ENCODE data around the gene TAF4. TPM values are rescaled to one million over a fixed set of nuclear protein-coding genes. Genes with fewer than 3 reads are reported as not detected.

TAF4 gene
- total and polyA plus RNA-seq, 2 of the 13 experiments (the other 11 are each of a cell fraction or from before 2014, with no cell fraction given): 5.9 to 12.0 TPM

DNA sequence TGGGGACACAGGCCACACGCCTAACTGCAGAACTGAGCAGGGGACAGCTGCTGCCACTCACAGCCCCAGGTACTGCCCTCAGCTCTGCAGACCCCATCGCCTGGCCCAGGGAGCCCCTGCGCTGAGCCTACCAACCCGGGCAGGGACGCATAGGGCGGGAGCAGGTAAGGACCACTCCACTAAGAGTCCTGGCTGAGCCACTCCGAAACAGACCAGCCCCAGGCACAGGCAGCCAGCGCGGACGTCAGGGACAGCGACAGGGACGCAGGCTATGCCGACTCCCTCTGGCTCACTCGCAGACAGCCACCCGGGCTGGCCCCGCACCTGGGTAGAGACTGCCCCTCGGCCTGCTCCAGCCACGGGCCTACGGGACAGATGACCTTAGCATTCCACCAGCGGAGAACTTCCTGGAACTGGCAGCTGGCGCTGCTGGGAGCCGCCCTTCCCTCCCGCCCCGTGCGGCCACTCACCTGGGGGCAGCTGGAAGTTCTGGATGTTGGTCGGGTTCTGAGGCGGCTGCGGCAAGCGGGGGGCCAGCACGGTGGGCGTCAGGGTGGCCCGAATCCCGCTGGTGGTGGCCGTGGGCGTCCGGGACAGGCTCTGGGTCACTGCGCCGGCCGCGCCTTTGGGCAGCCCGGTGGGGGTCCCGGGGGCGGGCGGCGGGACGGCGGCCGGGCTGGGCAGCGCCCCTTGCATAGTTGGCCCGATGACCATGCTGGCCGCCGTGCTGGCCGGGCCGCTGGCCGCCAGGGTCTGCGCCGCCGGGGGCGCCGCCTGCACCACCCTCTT is 1.5 kb downstream of the TAF4 start (continued):
- TF ChIP-seq KLF16 (CRISPR knock-in tag; IDR thresholded peaks at IDR 0.05) (peak in 1 of 2 experiments; percentile 89; a peak in 2 of 4 replicates), ZNF329 (CRISPR knock-in tag; IDR thresholded peaks at IDR 0.05; ENCODE audit: low read depth) (0 out of 2 replicates have a peak, but pooled peaks have one; percentile 10), ZNF460 (CRISPR knock-in tag; IDR thresholded peaks at IDR 0.05; ENCODE audit: borderline replicate concordance) (no peak), ZKSCAN5 (CRISPR knock-in tag; IDR thresholded peaks at IDR 0.05) (peak; percentile 72; the same call in 1 of the 2 replicates), ZNF225 (CRISPR knock-in tag; IDR thresholded peaks at IDR 0.05) (0 out of 2 replicates have a peak, but pooled peaks have one; percentile 61), DMAP1 (CRISPR knock-in tag; IDR thresholded peaks at IDR 0.05) (peak; percentile 70), ZSCAN12 (CRISPR knock-in tag; IDR thresholded peaks at IDR 0.05) (no peak), FOXO1 (CRISPR knock-in tag; IDR thresholded peaks at IDR 0.05) (peak; percentile 33; the same call in 1 of the 2 replicates), GATAD1 (CRISPR knock-in tag; IDR thresholded peaks at IDR 0.05) (peak; percentile 53; the same call in 1 of the 2 replicates), NR1H2 (CRISPR knock-in tag; IDR thresholded peaks at IDR 0.05; ENCODE audit: borderline replicate concordance, low read depth) (no peak), BRD4 (CRISPR knock-in tag; IDR thresholded peaks at IDR 0.05) (no peak)
- TF ChIP-seq, protein P1, sequence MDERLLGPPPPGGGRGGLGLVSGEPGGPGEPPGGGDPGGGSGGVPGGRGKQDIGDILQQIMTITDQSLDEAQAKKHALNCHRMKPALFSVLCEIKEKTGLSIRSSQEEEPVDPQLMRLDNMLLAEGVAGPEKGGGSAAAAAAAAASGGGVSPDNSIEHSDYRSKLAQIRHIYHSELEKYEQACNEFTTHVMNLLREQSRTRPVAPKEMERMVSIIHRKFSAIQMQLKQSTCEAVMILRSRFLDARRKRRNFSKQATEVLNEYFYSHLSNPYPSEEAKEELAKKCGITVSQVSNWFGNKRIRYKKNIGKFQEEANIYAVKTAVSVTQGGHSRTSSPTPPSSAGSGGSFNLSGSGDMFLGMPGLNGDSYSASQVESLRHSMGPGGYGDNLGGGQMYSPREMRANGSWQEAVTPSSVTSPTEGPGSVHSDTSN (CRISPR knock-in tag; IDR thresholded peaks at IDR 0.05): no peak
- TF ChIP-seq, protein P2, sequence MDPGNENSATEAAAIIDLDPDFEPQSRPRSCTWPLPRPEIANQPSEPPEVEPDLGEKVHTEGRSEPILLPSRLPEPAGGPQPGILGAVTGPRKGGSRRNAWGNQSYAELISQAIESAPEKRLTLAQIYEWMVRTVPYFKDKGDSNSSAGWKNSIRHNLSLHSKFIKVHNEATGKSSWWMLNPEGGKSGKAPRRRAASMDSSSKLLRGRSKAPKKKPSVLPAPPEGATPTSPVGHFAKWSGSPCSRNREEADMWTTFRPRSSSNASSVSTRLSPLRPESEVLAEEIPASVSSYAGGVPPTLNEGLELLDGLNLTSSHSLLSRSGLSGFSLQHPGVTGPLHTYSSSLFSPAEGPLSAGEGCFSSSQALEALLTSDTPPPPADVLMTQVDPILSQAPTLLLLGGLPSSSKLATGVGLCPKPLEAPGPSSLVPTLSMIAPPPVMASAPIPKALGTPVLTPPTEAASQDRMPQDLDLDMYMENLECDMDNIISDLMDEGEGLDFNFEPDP (CRISPR knock-in tag; conservative IDR thresholded peaks at IDR 0.05): no peak
- TF ChIP-seq, protein P3, sequence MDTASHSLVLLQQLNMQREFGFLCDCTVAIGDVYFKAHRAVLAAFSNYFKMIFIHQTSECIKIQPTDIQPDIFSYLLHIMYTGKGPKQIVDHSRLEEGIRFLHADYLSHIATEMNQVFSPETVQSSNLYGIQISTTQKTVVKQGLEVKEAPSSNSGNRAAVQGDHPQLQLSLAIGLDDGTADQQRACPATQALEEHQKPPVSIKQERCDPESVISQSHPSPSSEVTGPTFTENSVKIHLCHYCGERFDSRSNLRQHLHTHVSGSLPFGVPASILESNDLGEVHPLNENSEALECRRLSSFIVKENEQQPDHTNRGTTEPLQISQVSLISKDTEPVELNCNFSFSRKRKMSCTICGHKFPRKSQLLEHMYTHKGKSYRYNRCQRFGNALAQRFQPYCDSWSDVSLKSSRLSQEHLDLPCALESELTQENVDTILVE (CRISPR knock-in tag; IDR thresholded peaks at IDR 0.05): peak; percentile 75; the same call in 1 of the 2 replicates
- TF ChIP-seq, protein P4, sequence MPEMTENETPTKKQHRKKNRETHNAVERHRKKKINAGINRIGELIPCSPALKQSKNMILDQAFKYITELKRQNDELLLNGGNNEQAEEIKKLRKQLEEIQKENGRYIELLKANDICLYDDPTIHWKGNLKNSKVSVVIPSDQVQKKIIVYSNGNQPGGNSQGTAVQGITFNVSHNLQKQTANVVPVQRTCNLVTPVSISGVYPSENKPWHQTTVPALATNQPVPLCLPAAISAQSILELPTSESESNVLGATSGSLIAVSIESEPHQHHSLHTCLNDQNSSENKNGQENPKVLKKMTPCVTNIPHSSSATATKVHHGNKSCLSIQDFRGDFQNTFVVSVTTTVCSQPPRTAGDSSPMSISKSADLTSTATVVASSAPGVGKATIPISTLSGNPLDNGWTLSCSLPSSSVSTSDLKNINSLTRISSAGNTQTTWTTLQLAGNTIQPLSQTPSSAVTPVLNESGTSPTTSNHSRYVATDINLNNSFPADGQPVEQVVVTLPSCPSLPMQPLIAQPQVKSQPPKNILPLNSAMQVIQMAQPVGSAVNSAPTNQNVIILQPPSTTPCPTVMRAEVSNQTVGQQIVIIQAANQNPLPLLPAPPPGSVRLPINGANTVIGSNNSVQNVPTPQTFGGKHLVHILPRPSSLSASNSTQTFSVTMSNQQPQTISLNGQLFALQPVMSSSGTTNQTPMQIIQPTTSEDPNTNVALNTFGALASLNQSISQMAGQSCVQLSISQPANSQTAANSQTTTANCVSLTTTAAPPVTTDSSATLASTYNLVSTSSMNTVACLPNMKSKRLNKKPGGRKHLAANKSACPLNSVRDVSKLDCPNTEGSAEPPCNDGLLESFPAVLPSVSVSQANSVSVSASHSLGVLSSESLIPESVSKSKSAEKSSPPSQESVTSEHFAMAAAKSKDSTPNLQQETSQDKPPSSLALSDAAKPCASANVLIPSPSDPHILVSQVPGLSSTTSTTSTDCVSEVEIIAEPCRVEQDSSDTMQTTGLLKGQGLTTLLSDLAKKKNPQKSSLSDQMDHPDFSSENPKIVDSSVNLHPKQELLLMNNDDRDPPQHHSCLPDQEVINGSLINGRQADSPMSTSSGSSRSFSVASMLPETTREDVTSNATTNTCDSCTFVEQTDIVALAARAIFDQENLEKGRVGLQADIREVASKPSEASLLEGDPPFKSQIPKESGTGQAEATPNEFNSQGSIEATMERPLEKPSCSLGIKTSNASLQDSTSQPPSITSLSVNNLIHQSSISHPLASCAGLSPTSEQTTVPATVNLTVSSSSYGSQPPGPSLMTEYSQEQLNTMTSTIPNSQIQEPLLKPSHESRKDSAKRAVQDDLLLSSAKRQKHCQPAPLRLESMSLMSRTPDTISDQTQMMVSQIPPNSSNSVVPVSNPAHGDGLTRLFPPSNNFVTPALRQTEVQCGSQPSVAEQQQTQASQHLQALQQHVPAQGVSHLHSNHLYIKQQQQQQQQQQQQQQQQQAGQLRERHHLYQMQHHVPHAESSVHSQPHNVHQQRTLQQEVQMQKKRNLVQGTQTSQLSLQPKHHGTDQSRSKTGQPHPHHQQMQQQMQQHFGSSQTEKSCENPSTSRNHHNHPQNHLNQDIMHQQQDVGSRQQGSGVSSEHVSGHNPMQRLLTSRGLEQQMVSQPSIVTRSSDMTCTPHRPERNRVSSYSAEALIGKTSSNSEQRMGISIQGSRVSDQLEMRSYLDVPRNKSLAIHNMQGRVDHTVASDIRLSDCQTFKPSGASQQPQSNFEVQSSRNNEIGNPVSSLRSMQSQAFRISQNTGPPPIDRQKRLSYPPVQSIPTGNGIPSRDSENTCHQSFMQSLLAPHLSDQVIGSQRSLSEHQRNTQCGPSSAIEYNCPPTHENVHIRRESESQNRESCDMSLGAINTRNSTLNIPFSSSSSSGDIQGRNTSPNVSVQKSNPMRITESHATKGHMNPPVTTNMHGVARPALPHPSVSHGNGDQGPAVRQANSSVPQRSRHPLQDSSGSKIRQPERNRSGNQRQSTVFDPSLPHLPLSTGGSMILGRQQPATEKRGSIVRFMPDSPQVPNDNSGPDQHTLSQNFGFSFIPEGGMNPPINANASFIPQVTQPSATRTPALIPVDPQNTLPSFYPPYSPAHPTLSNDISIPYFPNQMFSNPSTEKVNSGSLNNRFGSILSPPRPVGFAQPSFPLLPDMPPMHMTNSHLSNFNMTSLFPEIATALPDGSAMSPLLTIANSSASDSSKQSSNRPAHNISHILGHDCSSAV (CRISPR knock-in tag; IDR thresholded peaks at IDR 0.05; ENCODE audit: borderline replicate concordance): no peak
- TF ChIP-seq, protein P5, sequence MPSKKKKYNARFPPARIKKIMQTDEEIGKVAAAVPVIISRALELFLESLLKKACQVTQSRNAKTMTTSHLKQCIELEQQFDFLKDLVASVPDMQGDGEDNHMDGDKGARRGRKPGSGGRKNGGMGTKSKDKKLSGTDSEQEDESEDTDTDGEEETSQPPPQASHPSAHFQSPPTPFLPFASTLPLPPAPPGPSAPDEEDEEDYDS (CRISPR knock-in tag; IDR thresholded peaks at IDR 0.05): peak; percentile 58; the same call in 1 of the 2 replicates

All from HepG2 (cell line).